Caco-2 (cell line): Measurements from ENCODE around the gene KCNE4. TPM values are rescaled to one million over a fixed set of nuclear protein-coding genes. Genes with fewer than 3 reads are reported as not detected.

Experiments
- BruUV-seq: library from RNA; stranded (reverse); fragments of 400-500 nt; replicated peaks from 2 replicates; lab custom pipeline; 2021; lab: Mats Ljungman, UMichigan
- CTCF ChIA-PET: fragments of 300-600 bp; sonication (Branson Sonifier 250); formaldehyde crosslinking; loops from one replicate; lab custom pipeline; 2022; ENCODE audit warnings: antibody characterized with exemption; lab: Charles Lee
- POLR2A ChIA-PET: fragments of 300-600 bp; sonication (Branson Sonifier 250); formaldehyde crosslinking; loops from one replicate; lab custom pipeline; 2022; ENCODE audit warnings: antibody characterized with exemption; lab: Charles Lee
- DNase-seq, 2 experiments: peaks; one replicate each; pipeline versions ENCODE4 v3.0.0 to v3.0.0-alpha.2; 2020 to 2022
- H3K27me3 ChIP-seq: replicated peaks from 2 replicates; pipeline ENCODE4 v1.6.0; 2011; ENCODE audit warnings: low read length; ENCODE audit not compliant: control insufficient read depth, insufficient read depth
- H3K36me3 ChIP-seq: 2 replicates; pipeline ENCODE4 v1.5.1; 2011; ENCODE audit warnings: low read length; ENCODE audit not compliant: control insufficient read depth, insufficient read depth
- H3K4me1 ChIP-seq: fragments of 250-450 bp; sonication (Bioruptor Pico); 2 replicates; pipeline ENCODE4 v1.5.1; 2020; ENCODE audit warnings: mild to moderate bottlenecking
- H3K4me3 ChIP-seq: 2 replicates; pipeline ENCODE4 v1.5.1; 2011; ENCODE audit warnings: low read depth, mild to moderate bottlenecking, control low read depth, low read length
- H3K9me3 ChIP-seq: fragments of 250-450 bp; sonication (Bioruptor Pico); 2 replicates; pipeline ENCODE4 v1.5.1; 2020; ENCODE audit warnings: mild to moderate bottlenecking, moderate library complexity
- H3K27ac Mint-ChIP-seq: one replicate; pipeline ENCODE4 v1.8.0; 2022; ENCODE audit warnings: mixed read lengths; ENCODE audit not compliant: unreplicated experiment
- H3K27me3 Mint-ChIP-seq: one replicate; pipeline ENCODE4 v1.8.0; 2022; ENCODE audit warnings: mixed read lengths; ENCODE audit not compliant: insufficient read depth, unreplicated experiment
- H3K36me3 Mint-ChIP-seq: one replicate; pipeline ENCODE4 v1.8.0; 2022; ENCODE audit warnings: mild to moderate bottlenecking, mixed read lengths; ENCODE audit not compliant: insufficient read depth, unreplicated experiment
- H3K4me1 Mint-ChIP-seq: one replicate; pipeline ENCODE4 v1.8.0; 2022; ENCODE audit warnings: low read depth, mixed read lengths; ENCODE audit not compliant: unreplicated experiment
- H3K4me3 Mint-ChIP-seq: one replicate; pipeline ENCODE4 v1.8.0; 2022; ENCODE audit warnings: mild to moderate bottlenecking, moderate library complexity, mixed read lengths; ENCODE audit not compliant: unreplicated experiment
- H3K9me3 Mint-ChIP-seq: one replicate; pipeline ENCODE4 v1.8.0; 2022; ENCODE audit warnings: mixed read lengths; ENCODE audit not compliant: unreplicated experiment
- CTCF ChIP-seq, 2 experiments: fragments of 200-600 bp in 1 of 2; IDR thresholded peaks; 1 replicate in 1 of 2; 2 replicates in 1 of 2; pipeline versions ENCODE4 v1.5.1 to v1.8.0; 2011 to 2022; ENCODE audit warnings: antibody characterized with exemption in 1 of 2, control low read depth in 1 of 2, inconsistent platforms in 1 of 2, low read depth in 1 of 2, low read length in 1 of 2, mild to moderate bottlenecking in 1 of 2, moderate library complexity in 1 of 2; ENCODE audit not compliant: insufficient read depth in 1 of 2, severe bottlenecking in 1 of 2, unreplicated experiment in 1 of 2
- intact Hi-C: fragments of 100-400 bp; cut with micrococcal nuclease; formaldehyde crosslinking; loops from one replicate; pipeline ENCODE4 v1.10.0; 2022; ENCODE audit not compliant: unreplicated experiment
- total RNA-seq: library from RNA; stranded (reverse); gene quantifications from 2 replicates; pipeline ENCODE4 v1.2.3, GENCODE V29; 2022

Gene KCNE4
- total RNA-seq, 1 experiment from 2014 or later = not detected

GRCh38 chr2:223042284-223042683 lies 9.7 kb upstream of the KCNE4 start:
- intact Hi-C loops = no loop called here
- BruUV-seq = no TSS peak
- peaks cover 12% of the 10 kb centered on the region for H3K9me3 Mint-ChIP-seq
- Histone ChIP-seq H3K4me3 (no peak overlapping the region), H3K27me3 (no peaks in the 10 kb centered on the region), H3K9me3 (no peaks in the 10 kb centered on the region), H3K36me3 (no peaks in the 10 kb centered on the region), H3K4me1 (peaks cover 7% of the 10 kb centered on the region; the same call in 1 of the 2 replicates)
- ChIA-PET POLR2A (no interaction called here), CTCF (no interaction called here)
- H3K27ac Mint-ChIP-seq = peak overlapping the region; percentile 62
- H3K4me1 Mint-ChIP-seq = peaks cover 35% of the 10 kb centered on the region
- no peak for DNase-seq
- H3K4me3 Mint-ChIP-seq = peak overlapping the region; percentile 19
- TF ChIP-seq CTCF (IDR thresholded peaks at IDR 0.05; ENCODE audit: insufficient read depth in 1 of 2, low read depth in 1 of 2, low read length in 1 of 2, severe bottlenecking in 1 of 2, unreplicated experiment in 1 of 2) = no peak
- no peaks in the 10 kb centered on the region for H3K27me3 Mint-ChIP-seq
- H3K36me3 Mint-ChIP-seq = no peaks in the 10 kb centered on the region

GRCh38 chr2:223042704-223043118 lies 9.3 kb upstream of the KCNE4 start:
- no peaks in the 10 kb centered on the region for H3K36me3 Mint-ChIP-seq
- H3K27me3 Mint-ChIP-seq = no peaks in the 10 kb centered on the region
- no peak overlapping the region for H3K4me3 Mint-ChIP-seq
- H3K27ac Mint-ChIP-seq = no peak overlapping the region
- 0 out of 2 replicates have a peak, but pooled peaks cover 5% of the 10 kb centered on the region for H3K4me1 ChIP-seq
- no peak for DNase-seq
- H3K36me3 ChIP-seq = no peaks in the 10 kb centered on the region
- H3K4me3 ChIP-seq = no peak overlapping the region
- BruUV-seq = no TSS peak
- H3K4me1 Mint-ChIP-seq = peaks cover 35% of the 10 kb centered on the region
- intact Hi-C loops = no loop called here
- H3K9me3 Mint-ChIP-seq = peaks cover 12% of the 10 kb centered on the region
- H3K9me3 ChIP-seq = no peaks in the 10 kb centered on the region
- H3K27me3 ChIP-seq = no peaks in the 10 kb centered on the region
- no peak for TF ChIP-seq CTCF (IDR thresholded peaks at IDR 0.05; ENCODE audit: insufficient read depth in 1 of 2, low read depth in 1 of 2, low read length in 1 of 2, severe bottlenecking in 1 of 2, unreplicated experiment in 1 of 2)
- ChIA-PET CTCF (no interaction called here), POLR2A (no interaction called here)

GRCh38 chr2:223043164-223043941 lies 8.6 kb upstream of the KCNE4 start:
- H3K9me3 Mint-ChIP-seq = peaks cover 12% of the 10 kb centered on the region
- no peak overlapping the region for H3K27ac Mint-ChIP-seq
- H3K27me3 ChIP-seq = no peaks in the 10 kb centered on the region
- ChIA-PET CTCF (no interaction called here), POLR2A (no interaction called here)
- H3K36me3 Mint-ChIP-seq = no peaks in the 10 kb centered on the region
- H3K27me3 Mint-ChIP-seq = no peaks in the 10 kb centered on the region
- H3K4me3 ChIP-seq = no peak overlapping the region
- intact Hi-C loops = no loop called here
- no peaks in the 10 kb centered on the region for H3K9me3 ChIP-seq
- no TSS peak for BruUV-seq
- no peaks in the 10 kb centered on the region for H3K36me3 ChIP-seq
- no peak for DNase-seq
- H3K4me1 Mint-ChIP-seq = peaks cover 35% of the 10 kb centered on the region
- no peak for TF ChIP-seq CTCF (IDR thresholded peaks at IDR 0.05; ENCODE audit: insufficient read depth in 1 of 2, low read depth in 1 of 2, low read length in 1 of 2, severe bottlenecking in 1 of 2, unreplicated experiment in 1 of 2)
- no peak overlapping the region for H3K4me3 Mint-ChIP-seq
- 0 out of 2 replicates have a peak, but pooled peaks cover 5% of the 10 kb centered on the region for H3K4me1 ChIP-seq
